HepG2 (cell line): ENCODE data around the gene LRRC3. TPM values are rescaled to one million over a fixed set of nuclear protein-coding genes. Genes with fewer than 3 reads are reported as not detected.

Experiments
- ATAC-seq: fragments of 200-7000 bp; cut with Tn5 transposase; 3 replicates; pipeline ENCODE4 v1.9.1; 2020; ENCODE audit warnings: mild to moderate bottlenecking, moderate library complexity
- BruUV-seq: library from RNA; stranded (reverse); fragments of 400-500 nt; replicated peaks from 2 replicates; lab custom pipeline; 2021; lab: Mats Ljungman, UMichigan
- CTCF ChIA-PET: fragments of 300-600 bp; formaldehyde crosslinking; extraction: SDS; loops from one replicate; lab custom pipeline; 2021; ENCODE audit warnings: low total read pairs, inconsistent platforms, low intra/inter-chr PET ratio; lab: Yijun Ruan, JAX
- POLR2A ChIA-PET: fragments of 350-600 bp; sonication (Branson Sonifier 250); formaldehyde crosslinking; loops from one replicate; lab custom pipeline; 2020; ENCODE audit warnings: antibody characterized with exemption, inconsistent platforms; lab: Yijun Ruan, JAX
- DNase-seq: peaks from one replicate; pipeline ENCODE4 v3.0.0-alpha.2; 2015; ENCODE audit warnings: low spot score
- FAIRE-seq: peaks from 3 replicates; lab custom pipeline; 2011; peaks lifted over from hg19 to GRCh38; lab: Jason Lieb, UNC
- H2AFZ ChIP-seq: one replicate; pipeline ENCODE4 v1.6.1; 2011; ENCODE audit warnings: low read length, inconsistent platforms
- H3K27ac ChIP-seq: fragments of 300-600 bp; 3 replicates; pipeline ENCODE4 v1.8.0; 2011; ENCODE audit warnings: mixed run types, mild to moderate bottlenecking, mixed read lengths, low read length, inconsistent platforms; ENCODE audit not compliant: insufficient read depth; ENCODE audit errors: extremely low read length
- H3K27me3 ChIP-seq, 2 experiments: fragments of 200-600 bp in 1 of 2; 2 replicates in 1 of 2; 3 replicates in 1 of 2; pipeline versions ENCODE4 v1.6.0 to v1.8.0; 2011; ENCODE audit warnings: low read length in 2 of 2, mild to moderate bottlenecking in 2 of 2, moderate library complexity in 2 of 2, inconsistent platforms in 1 of 2; ENCODE audit not compliant: insufficient read depth in 2 of 2, control insufficient read depth in 1 of 2
- H3K36me3 ChIP-seq, 2 experiments: fragments of 200-600 bp in 1 of 2; replicated peaks in 1 of 2; 2 replicates in 1 of 2; 3 replicates in 1 of 2; pipeline versions ENCODE4 v1.5.1 to v1.8.0; 2011; ENCODE audit warnings: low read length in 2 of 2, inconsistent platforms in 1 of 2; ENCODE audit not compliant: insufficient read depth in 2 of 2, control insufficient read depth in 1 of 2
- H3K4me1 ChIP-seq: 2 replicates; pipeline ENCODE4 v1.5.1; 2012; ENCODE audit warnings: low read length, inconsistent platforms; ENCODE audit not compliant: insufficient read depth
- H3K4me2 ChIP-seq: 2 replicates; pipeline ENCODE4 v1.6.0; 2011; ENCODE audit warnings: low read depth, low read length, inconsistent platforms
- H3K4me3 ChIP-seq, 3 experiments: fragments of 200-600 bp in 1 of 3; sonication (generic), shearing (Covaris generic) in 1 of 3; replicated peaks in 1 of 3; 2 replicates each; pipeline ENCODE4 v1.5.1; 2011 to 2016; ENCODE audit warnings: low read length in 3 of 3, inconsistent platforms in 2 of 3, low read depth in 2 of 3, mild to moderate bottlenecking in 2 of 3, control low read depth in 1 of 3, mixed read lengths in 1 of 3; ENCODE audit not compliant: insufficient read depth in 1 of 3
- H3K79me2 ChIP-seq: one replicate; pipeline ENCODE4 v1.6.1; 2011; ENCODE audit warnings: low read length, inconsistent platforms; ENCODE audit not compliant: insufficient read depth
- H3K9ac ChIP-seq: 2 replicates; pipeline ENCODE4 v1.6.0; 2011; ENCODE audit warnings: mild to moderate bottlenecking, low read depth, low read length, inconsistent platforms; ENCODE audit not compliant: insufficient read depth
- H3K9me3 ChIP-seq: 2 replicates; pipeline ENCODE4 v1.5.1; 2012; ENCODE audit warnings: mild to moderate bottlenecking, low read length
- H4K20me1 ChIP-seq: 2 replicates; pipeline ENCODE4 v1.6.0; 2011; ENCODE audit warnings: inconsistent platforms, mild to moderate bottlenecking, low read length, moderate library complexity; ENCODE audit not compliant: insufficient read depth
- AHR ChIP-seq: IDR thresholded peaks from 2 replicates; pipeline ENCODE4 v1.6.1; 2018; ENCODE audit warnings: missing genetic modification reagents, missing compliant biosample characterization
- MIER2 ChIP-seq: IDR thresholded peaks from 2 replicates; pipeline ENCODE4 v1.6.1; 2016; ENCODE audit warnings: missing biosample characterization, missing genetic modification reagents
- TFE3 ChIP-seq: IDR thresholded peaks from 2 replicates; pipeline ENCODE4 v1.6.1; 2016
- THYN1 ChIP-seq: sonication (generic); formaldehyde crosslinking; IDR thresholded peaks from 2 replicates; pipeline ENCODE4 v1.8.1; 2023; ENCODE audit warnings: low read depth, mild to moderate bottlenecking, moderate library complexity, missing genetic modification reagents, borderline replicate concordance
- ZBTB20 ChIP-seq: sonication (generic); formaldehyde crosslinking; IDR thresholded peaks from 2 replicates; pipeline ENCODE4 v1.8.1; 2023; ENCODE audit warnings: missing genetic modification reagents, low read depth, mild to moderate bottlenecking, borderline replicate concordance
- ZNF142 ChIP-seq: sonication (generic); formaldehyde crosslinking; IDR thresholded peaks from 2 replicates; pipeline ENCODE4 v1.4.0; 2020; ENCODE audit warnings: missing genetic modification reagents
- ZNF672 ChIP-seq: sonication (generic); formaldehyde crosslinking; IDR thresholded peaks from 2 replicates; pipeline ENCODE4 v1.8.1; 2022; ENCODE audit warnings: missing genetic modification reagents
- ZNF720 ChIP-seq: sonication (generic); formaldehyde crosslinking; IDR thresholded peaks from 2 replicates; pipeline ENCODE4 v1.4.0; 2020; ENCODE audit warnings: missing genetic modification reagents
- WGBS: methylation state at CpG from one replicate; pipeline ENCODE4 v1.1.6; 2017; ENCODE audit warnings: low lambda C conversion rate; 5-methylcytosine and 5-hydroxymethylcytosine counted together
- in situ Hi-C: cut with HindIII; loops from 2 replicates; pipeline ENCODE4 v1.10.0; 2017; ENCODE audit warnings: low pct_unique_long_range_greater_than_20kb; ENCODE audit not compliant: extremely low pct_ligation_motif_present
- intact Hi-C: fragments of 100-400 bp; cut with micrococcal nuclease; formaldehyde crosslinking; loops from one replicate; pipeline ENCODE4 v1.10.0; 2022; ENCODE audit not compliant: unreplicated experiment
- polyA plus RNA-seq, 8 experiments: library from polyadenylated mRNA; depleted of rRNA in 3 of 8; stranded (reverse) in 7 of 8; unstranded in 1 of 8; fragments of >200 nt; fragmentation: Illumina TruSeq in 4 of 8; extraction: Trizol in 4 of 8; gene quantifications; 2 replicates each; pipeline versions ENCODE4 v1.2.1 to v1.2.3, GENCODE V29; 2011 to 2016; ENCODE audit warnings: low read depth in 4 of 8, missing spikeins in 1 of 8, mixed read lengths in 1 of 8; ENCODE audit not compliant: insufficient read depth in 1 of 8
- total RNA-seq, 5 experiments: library from RNA; depleted of rRNA; stranded (reverse); fragments of >200 nt; fragmentation: Illumina TruSeq; extraction: Trizol; gene quantifications; 2 replicates each; pipeline ENCODE4 v1.2.3, GENCODE V29; 2016; ENCODE audit warnings: low read depth in 1 of 5

The LRRC3 gene
- total and polyA plus RNA-seq, 2 of the 13 experiments (the other 11 are each of a cell fraction or from before 2014, with no cell fraction given), result 4.8 to 16.5 TPM

GRCh38 chr21:44424608-44425306 lies 30.6 kb upstream of the LRRC3 start:
- in situ Hi-C loops (loop anchor here (5.0 kb wide), 1 partner anchor 47 kb away; no protein-coding TSS in a partner anchor), intact Hi-C loops (no loop called here)
- no peaks in the 10 kb centered on the region for H3K36me3 ChIP-seq
- WGBS, result 0% methylated on average over 1 of the region's 30 CpGs
- ATAC-seq, result no peak; the same call in 2 of the 3 replicates
- no peaks in the 10 kb centered on the region for H3K79me2 ChIP-seq
- BruUV-seq, result no TSS peak
- no peak overlapping the region for H3K27ac ChIP-seq
- ChIA-PET CTCF (no interaction called here), POLR2A (no interaction called here)
- H3K4me2 ChIP-seq, result no peak overlapping the region
- H3K4me1 ChIP-seq, result no peaks in the 10 kb centered on the region
- no peak overlapping the region for H2AFZ ChIP-seq
- DNase-seq, result no peak
- peaks cover 2% of the 10 kb centered on the region for H3K9me3 ChIP-seq
- H4K20me1 ChIP-seq, result no peaks in the 10 kb centered on the region
- H3K9ac ChIP-seq, result no peak overlapping the region
- H3K27me3 ChIP-seq, result peaks cover 1 to 11% of the 10 kb centered on the region in 2 experiments; a peak in 4 of 5 replicates
- no peak overlapping the region for H3K4me3 ChIP-seq
- FAIRE-seq, result no peak
- TF ChIP-seq ZBTB20 (CRISPR knock-in tag) (no peak), MIER2 (no peak), TFE3 (no peak), ZNF720 (CRISPR knock-in tag) (no peak), ZNF142 (CRISPR knock-in tag) (no peak), THYN1 (CRISPR knock-in tag) (no peak), ZNF672 (CRISPR knock-in tag) (no peak), AHR (CRISPR knock-in tag) (no peak)
